ENCODE measurements around the gene PDZD2.

The PDZD2 gene

DNA sequence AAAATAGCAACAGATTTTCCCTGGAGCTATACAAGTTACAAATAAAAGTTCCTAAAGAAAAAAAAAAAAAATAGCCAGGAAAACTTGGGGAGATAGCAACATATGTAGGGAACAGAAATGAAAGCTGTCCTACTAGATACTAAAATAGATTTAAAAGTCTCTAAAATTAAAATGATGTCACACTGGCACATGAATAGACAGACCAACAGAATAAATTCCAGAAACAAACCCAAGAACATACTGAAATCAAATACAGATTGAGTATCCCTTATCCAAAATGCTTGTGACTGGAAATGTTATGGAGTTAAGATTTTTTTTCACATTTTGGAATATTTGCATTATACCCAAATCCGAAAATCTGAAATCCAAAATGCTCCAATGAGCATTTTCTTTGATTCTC lies 511.4 kb downstream of the PDZD2 start:
- TF ChIP-seq POLR2A (IDR thresholded peaks at IDR 0.05; ENCODE audit: low read length) (no peak), GATA1 (IDR thresholded peaks at IDR 0.05; ENCODE audit: low read depth, low read length) (no peak)
- DNase-seq, result no peak

GRCh38 chr5:32151198-32151597 lies 512.3 kb downstream of the PDZD2 start:
- TF ChIP-seq GATA1 (IDR thresholded peaks at IDR 0.05; ENCODE audit: low read depth, low read length) (no peak), POLR2A (IDR thresholded peaks at IDR 0.05; ENCODE audit: low read length) (no peak)
- no peak for DNase-seq

GRCh38 chr5:32153723-32154122 lies 514.8 kb downstream of the PDZD2 start:
- no peak for DNase-seq
- TF ChIP-seq POLR2A (IDR thresholded peaks at IDR 0.05; ENCODE audit: low read length), result no peak
- TF ChIP-seq GATA1 (IDR thresholded peaks at IDR 0.05; ENCODE audit: low read depth, low read length), result no peak

GRCh38 chr5:32155211-32155610 lies 516.3 kb downstream of the PDZD2 start:
- no peak for DNase-seq
- no peak for TF ChIP-seq GATA1 (IDR thresholded peaks at IDR 0.05; ENCODE audit: low read depth, low read length)
- TF ChIP-seq POLR2A (IDR thresholded peaks at IDR 0.05; ENCODE audit: low read length), result no peak

- DNase-seq, result no peak
- TF ChIP-seq GATA1 (IDR thresholded peaks at IDR 0.05; ENCODE audit: low read depth, low read length), result no peak
- no peak for TF ChIP-seq POLR2A (IDR thresholded peaks at IDR 0.05; ENCODE audit: low read length)
Observed at GRCh38 chr5:32156635-32157034, 517.7 kb downstream of the PDZD2 start.

GRCh38 chr5:32157078-32157477 lies 518.1 kb downstream of the PDZD2 start:
- no peak for TF ChIP-seq POLR2A (IDR thresholded peaks at IDR 0.05; ENCODE audit: low read length)
- TF ChIP-seq GATA1 (IDR thresholded peaks at IDR 0.05; ENCODE audit: low read depth, low read length), result no peak
- DNase-seq, result no peak

GRCh38 chr5:32158679-32158975 lies 519.7 kb downstream of the PDZD2 start:
- DNase-seq, result no peak

DNA sequence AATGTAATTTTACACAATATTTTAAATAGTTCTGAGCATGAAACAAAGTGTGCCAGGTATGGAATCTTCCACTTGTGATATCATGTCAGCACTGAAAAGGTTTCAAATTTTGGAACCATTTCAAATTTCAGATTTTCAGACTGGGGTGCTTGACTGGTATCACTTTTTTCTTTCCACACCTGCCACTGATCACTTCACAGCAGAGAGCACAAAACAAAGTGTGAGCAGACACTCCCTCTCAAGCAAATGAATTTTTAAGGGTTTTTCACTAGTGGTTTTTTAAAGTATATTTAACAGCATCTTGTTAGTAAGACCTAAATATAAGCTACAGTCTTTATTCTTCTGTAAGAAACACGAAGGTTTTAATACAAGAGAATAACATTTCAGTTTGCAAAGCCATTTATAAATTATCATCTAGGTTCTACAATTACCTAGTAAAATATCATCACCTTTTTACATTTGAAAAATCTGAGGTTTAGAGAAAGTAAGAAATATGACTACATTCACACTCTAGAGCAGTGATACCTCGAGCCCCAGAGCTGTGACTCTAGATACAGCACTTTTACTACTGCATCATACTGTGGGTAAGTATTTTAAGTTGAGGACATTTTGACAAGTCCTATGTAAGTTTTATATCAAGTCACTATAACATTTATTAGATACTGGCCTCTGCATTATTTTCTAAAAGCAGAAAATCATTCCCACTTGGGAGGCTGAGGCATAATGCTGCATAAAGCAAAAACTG lies 520.6 kb downstream of the PDZD2 start:
- DNase-seq, result no peak
- TF ChIP-seq POLR2A (IDR thresholded peaks at IDR 0.05; ENCODE audit: low read length) (no peak), GATA1 (IDR thresholded peaks at IDR 0.05; ENCODE audit: low read depth, low read length) (no peak)

More at GRCh38 chr5:32158679-32158975, 519.7 kb downstream of the PDZD2 start:
- TF ChIP-seq GATA1 (IDR thresholded peaks at IDR 0.05; ENCODE audit: low read depth, low read length) (no peak), POLR2A (IDR thresholded peaks at IDR 0.05; ENCODE audit: low read length) (no peak)

DNA sequence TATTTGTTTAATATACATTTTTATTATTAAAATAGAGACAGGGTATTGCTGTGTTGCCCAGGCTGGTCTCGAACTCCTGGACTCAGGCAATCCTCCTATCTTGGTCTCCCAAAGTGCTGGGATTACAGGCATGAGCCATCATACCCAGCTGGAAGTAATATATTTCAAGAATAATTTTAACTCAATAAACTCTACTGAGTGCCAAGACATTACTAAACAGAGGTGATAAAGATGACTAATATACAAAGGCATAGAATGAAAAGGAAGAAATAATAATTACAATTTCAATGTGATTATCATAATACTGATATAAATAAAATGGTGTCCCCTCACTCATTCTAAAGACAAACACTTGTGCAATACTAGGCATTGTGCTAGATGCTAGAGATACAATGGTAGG lies 521.3 kb downstream of the PDZD2 start:
- DNase-seq, result no peak
- TF ChIP-seq POLR2A (IDR thresholded peaks at IDR 0.05; ENCODE audit: low read length) (no peak), GATA1 (IDR thresholded peaks at IDR 0.05; ENCODE audit: low read depth, low read length) (no peak)
